ENCODE results near the gene HK2. TPM values are rescaled to one million over a fixed set of nuclear protein-coding genes. Genes with fewer than 3 reads are reported as not detected.
"Not testable (repeated sequence)": the region's sequence is repeated elsewhere in the genome, so short reads cannot be mapped to it uniquely, and the experiment has no call there.

Gene HK2
- total RNA-seq, 2 donors from 2014 or later: 1.3 to 9.2 TPM

DNA sequence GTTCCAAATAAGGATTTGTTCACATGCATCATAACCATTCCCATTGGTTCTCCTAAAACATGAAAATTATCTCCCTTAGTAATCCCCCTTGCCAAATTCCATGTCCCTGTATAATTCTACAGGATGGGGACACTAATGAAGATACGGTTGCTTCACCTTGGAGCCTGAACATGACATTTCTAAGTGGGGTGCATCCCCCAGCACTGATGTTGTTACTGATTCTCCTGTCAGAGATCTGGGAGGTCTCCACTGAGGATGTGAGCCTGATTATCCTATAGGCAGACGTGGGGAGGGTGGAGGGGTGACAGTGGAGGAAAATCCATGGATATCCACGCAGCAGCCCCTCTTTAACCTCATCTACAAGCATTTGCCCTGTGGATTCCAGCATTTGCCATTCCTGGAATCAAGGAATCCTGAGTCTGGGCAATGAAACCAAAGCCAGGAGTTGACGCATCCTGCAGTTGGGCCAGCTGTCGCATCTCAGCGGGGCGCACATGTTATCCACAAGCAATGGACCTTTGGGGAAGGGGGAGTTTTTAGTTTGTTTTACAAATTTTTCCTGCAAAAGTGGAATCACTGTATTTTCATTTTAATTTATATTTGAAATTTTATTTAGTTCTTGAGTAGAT, 57.3 kb downstream of the HK2 start:
- intact Hi-C loops (cut with DNase I): no loop called here
- H3K4me1 ChIP-seq: no peaks in the 10 kb centered on the region
- 79 to 91% methylated on average over 7 of the region's 7 CpGs for WGBS, 2 donors
- no peak for DNase-seq
- ATAC-seq: no peak
- TF ChIP-seq POLR2A (IDR thresholded peaks at IDR 0.05): no peak
- TF ChIP-seq, protein P1, sequence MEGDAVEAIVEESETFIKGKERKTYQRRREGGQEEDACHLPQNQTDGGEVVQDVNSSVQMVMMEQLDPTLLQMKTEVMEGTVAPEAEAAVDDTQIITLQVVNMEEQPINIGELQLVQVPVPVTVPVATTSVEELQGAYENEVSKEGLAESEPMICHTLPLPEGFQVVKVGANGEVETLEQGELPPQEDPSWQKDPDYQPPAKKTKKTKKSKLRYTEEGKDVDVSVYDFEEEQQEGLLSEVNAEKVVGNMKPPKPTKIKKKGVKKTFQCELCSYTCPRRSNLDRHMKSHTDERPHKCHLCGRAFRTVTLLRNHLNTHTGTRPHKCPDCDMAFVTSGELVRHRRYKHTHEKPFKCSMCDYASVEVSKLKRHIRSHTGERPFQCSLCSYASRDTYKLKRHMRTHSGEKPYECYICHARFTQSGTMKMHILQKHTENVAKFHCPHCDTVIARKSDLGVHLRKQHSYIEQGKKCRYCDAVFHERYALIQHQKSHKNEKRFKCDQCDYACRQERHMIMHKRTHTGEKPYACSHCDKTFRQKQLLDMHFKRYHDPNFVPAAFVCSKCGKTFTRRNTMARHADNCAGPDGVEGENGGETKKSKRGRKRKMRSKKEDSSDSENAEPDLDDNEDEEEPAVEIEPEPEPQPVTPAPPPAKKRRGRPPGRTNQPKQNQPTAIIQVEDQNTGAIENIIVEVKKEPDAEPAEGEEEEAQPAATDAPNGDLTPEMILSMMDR (IDR thresholded peaks at IDR 0.05): no peak
- H3K27ac ChIP-seq: no peak overlapping the region
- H3K9me3 ChIP-seq: no peaks in the 10 kb centered on the region
- peaks cover 0 to 8% of the 10 kb centered on the region in 2 donors for H3K36me3 ChIP-seq (replicated peaks in 1 of 2; ENCODE audit: insufficient read depth in 1 of 2, low read depth in 2 of 2)
- H3K27me3 ChIP-seq: no peaks in the 10 kb centered on the region
- no peak overlapping the region for H3K4me3 ChIP-seq

DNA sequence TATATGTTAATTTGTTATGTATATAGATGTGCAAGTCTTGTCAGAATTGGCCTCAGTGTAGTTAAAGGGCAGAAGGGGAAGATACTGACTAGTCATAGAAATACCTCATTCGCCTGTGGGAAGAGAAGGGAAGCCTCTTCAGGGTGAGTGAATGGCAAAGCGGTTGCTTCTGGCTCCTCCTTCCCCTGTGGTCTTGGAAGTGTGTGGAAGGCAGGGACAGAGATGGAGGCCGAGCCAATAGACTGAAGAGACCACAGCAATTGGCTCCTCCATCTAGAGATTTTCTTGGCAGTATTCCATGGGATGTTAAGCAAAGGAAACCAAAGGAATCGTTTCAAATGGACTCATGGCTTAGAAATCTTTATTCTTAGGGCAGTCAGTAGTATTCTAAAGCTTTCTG, 57.9 kb downstream of the HK2 start:
- H3K27ac ChIP-seq; H3K9me3 ChIP-seq; H3K36me3 ChIP-seq (replicated peaks in 1 of 2; ENCODE audit: insufficient read depth in 1 of 2, low read depth in 2 of 2); DNase-seq; intact Hi-C loops (cut with DNase I); H3K4me1 ChIP-seq; ATAC-seq; H3K27me3 ChIP-seq; H3K4me3 ChIP-seq: not testable (repeated sequence)
- 81 to 82% methylated on average over 4 of the region's 4 CpGs for WGBS, 2 donors

DNA sequence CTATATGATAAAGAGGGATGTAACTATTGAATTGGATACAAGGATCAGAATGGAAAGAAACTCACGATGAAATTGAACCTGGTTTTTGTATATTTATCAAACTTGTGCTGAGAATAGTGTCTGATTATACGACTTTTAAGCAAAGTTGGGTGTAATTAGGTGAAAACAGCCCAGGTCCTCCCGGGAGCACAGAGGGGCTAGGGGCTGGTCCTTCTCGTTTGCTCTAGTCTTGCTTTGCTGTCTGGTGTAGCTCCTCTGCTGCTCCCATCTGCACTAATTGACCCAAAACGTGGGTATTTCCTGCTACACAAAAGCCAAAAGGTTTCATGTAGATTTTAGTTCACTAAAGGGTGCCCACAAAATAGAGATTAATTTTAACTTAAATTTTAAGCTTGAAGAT, 58.7 kb downstream of the HK2 start:
- no peak for ATAC-seq
- WGBS, 2 donors: 83% methylated on average over 5 of the region's 5 CpGs
- Histone ChIP-seq H3K27me3 (no peaks in the 10 kb centered on the region), H3K4me3 (no peak overlapping the region), H3K27ac (no peak overlapping the region), H3K4me1 (no peaks in the 10 kb centered on the region), H3K36me3 (replicated peaks in 1 of 2; ENCODE audit: insufficient read depth in 1 of 2, low read depth in 2 of 2) (peaks cover 0 to 7% of the 10 kb centered on the region in 2 donors), H3K9me3 (no peaks in the 10 kb centered on the region)
- DNase-seq: no peak
- intact Hi-C loops (cut with DNase I): no loop called here
- TF ChIP-seq, protein P1 (IDR thresholded peaks at IDR 0.05): no peak
- TF ChIP-seq POLR2A (IDR thresholded peaks at IDR 0.05): no peak

DNA sequence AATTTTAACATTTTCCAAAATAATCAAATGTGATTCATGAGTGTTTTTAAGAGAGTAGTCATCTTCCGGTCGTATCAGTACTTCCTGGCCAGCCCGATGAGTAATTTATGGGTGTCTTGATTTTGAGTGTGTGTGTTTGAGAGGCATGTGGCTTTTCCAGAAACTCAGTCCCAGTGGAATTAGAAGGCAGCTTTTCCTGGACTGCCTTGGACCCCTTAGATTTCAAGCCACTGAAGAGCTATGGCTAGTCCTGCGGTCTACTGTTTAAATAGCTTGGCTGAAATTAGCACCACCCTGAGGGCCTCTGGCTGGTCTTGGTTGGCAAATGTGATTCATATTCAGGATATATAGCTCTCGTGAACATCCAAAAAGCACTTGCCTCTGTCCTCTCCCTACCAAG, 59.4 kb downstream of the HK2 start:
- no peak for DNase-seq
- 74 to 89% methylated on average over 4 to 5 of the region's 5 CpGs for WGBS, 2 donors
- intact Hi-C loops (cut with DNase I): no loop called here
- Histone ChIP-seq H3K27me3 (no peaks in the 10 kb centered on the region), H3K4me3 (no peak overlapping the region), H3K9me3 (no peaks in the 10 kb centered on the region), H3K27ac (no peak overlapping the region), H3K4me1 (no peaks in the 10 kb centered on the region), H3K36me3 (replicated peaks in 1 of 2; ENCODE audit: insufficient read depth in 1 of 2, low read depth in 2 of 2) (peaks cover 0 to 6% of the 10 kb centered on the region in 2 donors)
- TF ChIP-seq, protein P1 (IDR thresholded peaks at IDR 0.05): no peak
- TF ChIP-seq POLR2A (IDR thresholded peaks at IDR 0.05): no peak
- no peak for ATAC-seq

DNA sequence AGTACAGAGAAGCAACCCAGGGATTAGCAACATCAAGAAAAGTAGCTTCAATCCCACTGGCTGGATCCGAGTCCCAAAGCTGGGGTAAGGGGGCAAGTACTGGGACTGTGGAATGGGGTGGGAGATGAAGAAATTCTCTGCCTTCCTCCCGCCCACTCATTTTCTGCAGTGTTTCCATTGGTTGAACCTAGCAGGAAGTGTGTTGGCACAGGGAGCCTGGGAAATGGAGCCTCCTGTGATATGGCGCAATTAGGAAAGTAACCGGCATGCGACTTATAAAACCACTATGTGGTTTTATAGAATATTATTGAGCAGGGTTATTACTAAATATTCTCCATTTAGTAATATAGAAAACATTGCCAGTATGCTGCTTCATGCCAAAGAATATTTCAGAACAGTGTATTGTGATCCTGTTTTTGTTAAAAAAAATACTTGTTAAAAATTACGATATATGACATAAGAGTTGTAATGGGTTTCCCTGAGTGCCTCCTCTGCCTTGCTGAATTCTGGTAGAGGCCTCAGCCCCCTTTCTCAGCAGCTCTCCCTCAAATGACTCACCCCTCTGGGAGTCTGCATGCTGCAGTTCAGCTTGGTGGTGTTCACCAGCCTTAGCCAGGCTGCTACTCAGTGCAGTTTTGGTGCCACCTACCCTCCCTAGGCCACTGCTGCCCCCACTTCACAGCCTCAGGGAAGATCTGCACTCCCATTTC, 60.5 kb downstream of the HK2 start:
- WGBS, 2 donors: 86 to 95% methylated on average over 6 of the region's 6 CpGs
- H3K4me3 ChIP-seq: no peak overlapping the region
- peaks cover 0 to 5% of the 10 kb centered on the region in 2 donors for H3K36me3 ChIP-seq (replicated peaks in 1 of 2; ENCODE audit: insufficient read depth in 1 of 2, low read depth in 2 of 2)
- intact Hi-C loops (cut with DNase I): no loop called here
- H3K27ac ChIP-seq: no peak overlapping the region
- no peaks in the 10 kb centered on the region for H3K9me3 ChIP-seq
- no peaks in the 10 kb centered on the region for H3K27me3 ChIP-seq
- H3K4me1 ChIP-seq: no peaks in the 10 kb centered on the region
- TF ChIP-seq, protein P1 (IDR thresholded peaks at IDR 0.05): no peak
- no peak for TF ChIP-seq POLR2A (IDR thresholded peaks at IDR 0.05)
- no peak for DNase-seq
- ATAC-seq: no peak
